SU-DHL-6 (cell line): ENCODE measurements around the gene AMOTL1.

ENCODE experiments used
- H2AFZ ChIP-seq: fragments of 200-600 bp; sonication (generic); 2 replicates; pipeline ENCODE4 v1.6.1; 2014; ENCODE audit warnings: low read depth, mild to moderate bottlenecking, moderate library complexity, mixed read lengths, antibody characterized with exemption, low read length; ENCODE audit not compliant: severe bottlenecking
- H3F3A ChIP-seq: fragments of 200-600 bp; shearing (Covaris generic); 2 replicates; pipeline ENCODE4 v1.6.0; 2016; ENCODE audit warnings: antibody characterized with exemption, mild to moderate bottlenecking; ENCODE audit not compliant: insufficient read depth
- H3K27ac ChIP-seq: fragments of 200-600 bp; sonication (generic); 2 replicates; pipeline ENCODE4 v1.5.1; 2016; ENCODE audit warnings: low read depth, mild to moderate bottlenecking, low read length, moderate library complexity, mixed read lengths
- H3K27me3 ChIP-seq: fragments of 200-600 bp; sonication (generic), shearing (Covaris generic); 2 replicates; pipeline ENCODE4 v1.6.0; 2014; ENCODE audit warnings: mild to moderate bottlenecking, low read length
- H3K36me3 ChIP-seq: fragments of 200-600 bp; sonication (generic); 2 replicates; pipeline ENCODE4 v1.6.1; 2014; ENCODE audit warnings: mild to moderate bottlenecking, low read length, mixed read lengths
- H3K4me2 ChIP-seq: fragments of 300-600, 200-600 bp; shearing (Covaris generic), sonication (generic); 2 replicates; pipeline ENCODE4 v1.6.0; 2014; ENCODE audit warnings: low read length, low read depth, mild to moderate bottlenecking; ENCODE audit not compliant: poor library complexity, severe bottlenecking
- H3K4me3 ChIP-seq: fragments of 200-600 bp; sonication (generic); 2 replicates; pipeline ENCODE4 v1.5.1; 2014; ENCODE audit warnings: antibody characterized with exemption, low read length, mild to moderate bottlenecking, mixed read lengths; ENCODE audit not compliant: insufficient read depth, poor library complexity, severe bottlenecking
- H3K79me2 ChIP-seq: fragments of 200-600 bp; sonication (generic); 2 replicates; pipeline ENCODE4 v1.6.1; 2014; ENCODE audit warnings: mild to moderate bottlenecking, low read length, moderate library complexity; ENCODE audit not compliant: insufficient read depth
- H3K9ac ChIP-seq: fragments of 200-600 bp; sonication (generic); 2 replicates; pipeline ENCODE4 v1.7.0; 2014; ENCODE audit warnings: mild to moderate bottlenecking, low read length
- H3K9me2 ChIP-seq: fragments of 200-600 bp; sonication (generic); replicated peaks from 2 replicates; pipeline ENCODE4 v1.6.1; 2014; ENCODE audit warnings: low read length; ENCODE audit not compliant: insufficient read depth
- H3K9me3 ChIP-seq: fragments of 200-600 bp; sonication (generic); 2 replicates; pipeline ENCODE4 v1.6.1; 2014; ENCODE audit warnings: low read length, mixed read lengths; ENCODE audit not compliant: insufficient read depth
- H4K20me1 ChIP-seq: fragments of 200-600 bp; sonication (generic); 2 replicates; pipeline ENCODE4 v1.6.1; 2014; ENCODE audit warnings: low read depth, mild to moderate bottlenecking, antibody characterized with exemption, low read length, moderate library complexity, mixed read lengths
- CTCF ChIP-seq: fragments of 200-600 bp; sonication (generic); IDR thresholded peaks from one replicate; pipeline ENCODE4 v1.5.1; 2017; ENCODE audit warnings: antibody characterized with exemption, mild to moderate bottlenecking, low read length, moderate library complexity; ENCODE audit not compliant: insufficient read depth, poor library complexity, severe bottlenecking
- EZH2phosphoT487 ChIP-seq: fragments of 200-600 bp; sonication (generic), shearing (Covaris generic); conservative IDR thresholded peaks from 2 replicates; pipeline ENCODE4 v1.6.1; 2018; ENCODE audit warnings: mild to moderate bottlenecking, antibody characterized with exemption, low read length, moderate library complexity, mixed read lengths

AMOTL1 gene

DNA sequence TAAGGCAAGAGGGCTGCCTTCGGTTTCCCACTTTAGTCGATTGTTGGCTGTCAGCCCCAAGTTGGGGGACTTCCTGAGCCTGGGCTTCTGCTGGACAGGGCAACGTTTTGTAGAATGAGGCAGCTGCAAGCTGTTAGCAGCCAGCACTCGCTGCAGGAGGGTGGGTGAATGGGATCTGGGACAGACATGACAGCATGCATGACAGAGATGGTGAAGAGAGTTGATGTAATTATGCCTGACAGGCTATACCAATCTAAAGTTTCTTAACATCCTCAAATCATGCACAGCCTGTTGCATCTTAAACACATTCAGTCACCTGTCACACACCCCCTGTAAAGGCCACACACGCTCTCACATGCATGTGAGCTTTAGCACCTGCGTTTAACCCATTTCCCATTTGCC, 156.0 kb downstream of the AMOTL1 start:
- no peak for TF ChIP-seq CTCF
- no peak for TF ChIP-seq EZH2phosphoT487
- Histone ChIP-seq H4K20me1 (no peaks in the 10 kb centered on the region), H3K4me3 (no peak overlapping the region), H2AFZ (no peak overlapping the region), H3K27ac (no peak overlapping the region), H3K36me3 (no peaks in the 10 kb centered on the region), H3K79me2 (no peaks in the 10 kb centered on the region), H3K9me3 (no peaks in the 10 kb centered on the region), H3K9me2 (no peaks in the 10 kb centered on the region), H3K4me2 (no peak overlapping the region), H3K27me3 (no peaks in the 10 kb centered on the region), H3F3A (no peaks in the 10 kb centered on the region), H3K9ac (no peak overlapping the region)

DNA sequence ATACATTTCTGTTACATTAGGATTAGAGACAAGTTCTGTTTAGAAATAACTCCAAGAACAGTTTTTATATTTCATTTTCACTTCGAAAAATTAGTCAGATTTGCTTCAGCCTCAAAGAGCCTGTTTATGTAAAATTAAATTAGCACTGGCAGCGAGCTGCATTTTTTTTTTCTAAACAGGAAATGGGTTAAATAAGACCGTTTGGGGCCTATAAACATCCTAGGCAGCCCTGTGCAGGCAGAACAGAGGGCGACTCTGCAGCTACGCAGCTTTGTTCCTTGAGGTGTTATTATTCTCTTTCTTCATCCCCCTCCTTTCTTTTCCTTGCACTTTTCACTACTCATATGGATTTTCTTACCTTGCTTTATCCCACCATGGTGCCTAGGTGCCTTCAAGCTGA, 156.5 kb downstream of the AMOTL1 start:
- Histone ChIP-seq H3K9me2 (no peaks in the 10 kb centered on the region), H3K27ac (no peak overlapping the region), H3K9me3 (no peaks in the 10 kb centered on the region), H3K4me3 (no peak overlapping the region), H3K79me2 (no peaks in the 10 kb centered on the region), H2AFZ (no peak overlapping the region), H3K27me3 (no peaks in the 10 kb centered on the region), H3K9ac (no peak overlapping the region), H3F3A (no peaks in the 10 kb centered on the region), H4K20me1 (no peaks in the 10 kb centered on the region), H3K36me3 (no peaks in the 10 kb centered on the region), H3K4me2 (no peak overlapping the region)
- TF ChIP-seq EZH2phosphoT487 = no peak
- no peak for TF ChIP-seq CTCF

- H3K4me2 ChIP-seq = no peak overlapping the region
- TF ChIP-seq EZH2phosphoT487 = no peak
- no peak for TF ChIP-seq CTCF
- H3K36me3 ChIP-seq = no peaks in the 10 kb centered on the region
Measured at GRCh38 chr11:94925422-94926270, 157.5 kb downstream of the AMOTL1 start.

More at GRCh38 chr11:94925422-94926270, 157.5 kb downstream of the AMOTL1 start:
- H3F3A ChIP-seq = no peaks in the 10 kb centered on the region
- H3K27ac ChIP-seq = no peak overlapping the region
- H3K9me2 ChIP-seq = no peaks in the 10 kb centered on the region
- no peak overlapping the region for H3K9ac ChIP-seq
- no peak overlapping the region for H2AFZ ChIP-seq
- no peaks in the 10 kb centered on the region for H4K20me1 ChIP-seq
- no peaks in the 10 kb centered on the region for H3K9me3 ChIP-seq
- no peaks in the 10 kb centered on the region for H3K79me2 ChIP-seq
- no peak overlapping the region for H3K4me3 ChIP-seq
- no peaks in the 10 kb centered on the region for H3K27me3 ChIP-seq
